Activated CD4-positive, alpha-beta T cell treated with anti-CD3 and anti-CD28 coated beads, Interleukin-2, amount 10 ng/mL, durations not matched to agents 24 days and 14 days (primary cell): ENCODE measurements around the gene KIAA0753. TPM values are rescaled to one million over a fixed set of nuclear protein-coding genes. Genes with fewer than 3 reads are reported as not detected.
"Not testable (repeated sequence)": the region's sequence is repeated elsewhere in the genome, so short reads cannot be mapped to it uniquely, and the experiment has no call there.

ENCODE experiments used
- DNase-seq: peaks from one replicate; pipeline ENCODE4 v3.0.0; 2022
- H3K27ac Mint-ChIP-seq: one replicate; pipeline ENCODE4 v1.8.0; 2022; ENCODE audit warnings: mild to moderate bottlenecking, mixed read lengths
- H3K27me3 Mint-ChIP-seq: one replicate; pipeline ENCODE4 v1.8.0; 2022; ENCODE audit warnings: mixed read lengths
- H3K36me3 Mint-ChIP-seq: one replicate; pipeline ENCODE4 v1.8.0; 2022; ENCODE audit warnings: low read depth, mild to moderate bottlenecking, mixed read lengths
- H3K4me1 Mint-ChIP-seq: one replicate; pipeline ENCODE4 v1.8.0; 2021; ENCODE audit warnings: mixed read lengths
- H3K4me3 Mint-ChIP-seq: one replicate; pipeline ENCODE4 v1.8.0; 2022; ENCODE audit warnings: mild to moderate bottlenecking, moderate library complexity, mixed read lengths
- H3K9me3 Mint-ChIP-seq: one replicate; pipeline ENCODE4 v1.8.0; 2021; ENCODE audit warnings: mixed read lengths
- intact Hi-C: fragments of 100-400 bp; cut with micrococcal nuclease; formaldehyde crosslinking; loops from one replicate; pipeline ENCODE4 v1.15.1; 2023
- total RNA-seq: library from RNA; stranded (reverse); gene quantifications from 2 replicates; pipeline ENCODE4 v1.2.3, GENCODE V29; 2022

Gene KIAA0753
- total RNA-seq, 1 donor from 2014 or later: 23.9 TPM

- intact Hi-C loops: no loop called here
- DNase-seq: no peak
- Mint-ChIP-seq H3K9me3 (no peaks in the 10 kb centered on the region), H3K27me3 (peaks cover 25% of the 10 kb centered on the region), H3K27ac (no peak overlapping the region), H3K4me3 (no peak overlapping the region), H3K36me3 (no peaks in the 10 kb centered on the region), H3K4me1 (peaks cover 6% of the 10 kb centered on the region)
These were observed 36.3 kb upstream of the KIAA0753 start for GRCh38 chr17:6676802-6677157.

- Mint-ChIP-seq H3K4me3 (no peak overlapping the region), H3K27me3 (peaks cover 20% of the 10 kb centered on the region)
- intact Hi-C loops: no loop called here
These were observed 34.8 kb upstream of the KIAA0753 start for GRCh38 chr17:6675201-6675825.

GRCh38 chr17:6674586-6674985, 34.1 kb upstream of the KIAA0753 start:
- no peak overlapping the region for H3K4me3 Mint-ChIP-seq
- no peaks in the 10 kb centered on the region for H3K36me3 Mint-ChIP-seq
- no peak overlapping the region for H3K27ac Mint-ChIP-seq
- peaks cover 6% of the 10 kb centered on the region for H3K4me1 Mint-ChIP-seq
- intact Hi-C loops: no loop called here
- no peak for DNase-seq
- no peaks in the 10 kb centered on the region for H3K9me3 Mint-ChIP-seq
- peaks cover 17% of the 10 kb centered on the region for H3K27me3 Mint-ChIP-seq

More at GRCh38 chr17:6675201-6675825, 34.8 kb upstream of the KIAA0753 start:
- DNase-seq: no peak
- Mint-ChIP-seq H3K36me3 (no peaks in the 10 kb centered on the region), H3K27ac (no peak overlapping the region), H3K4me1 (peaks cover 6% of the 10 kb centered on the region), H3K9me3 (no peaks in the 10 kb centered on the region)

GRCh38 chr17:6671431-6671830, 30.9 kb upstream of the KIAA0753 start:
- Mint-ChIP-seq H3K27ac (no peak overlapping the region), H3K9me3 (no peaks in the 10 kb centered on the region), H3K27me3 (peaks cover 6% of the 10 kb centered on the region), H3K4me1 (peaks cover 7% of the 10 kb centered on the region), H3K4me3 (no peak overlapping the region), H3K36me3 (no peaks in the 10 kb centered on the region)
- intact Hi-C loops: no loop called here
- no peak for DNase-seq

- no peaks in the 10 kb centered on the region for H3K36me3 Mint-ChIP-seq
- intact Hi-C loops: no loop called here
- H3K27ac Mint-ChIP-seq: no peak overlapping the region
- H3K9me3 Mint-ChIP-seq: no peaks in the 10 kb centered on the region
- peaks cover 7% of the 10 kb centered on the region for H3K4me1 Mint-ChIP-seq
- H3K4me3 Mint-ChIP-seq: no peak overlapping the region
- no peak for DNase-seq
- peaks cover 4% of the 10 kb centered on the region for H3K27me3 Mint-ChIP-seq
These were observed 30.5 kb upstream of the KIAA0753 start for GRCh38 chr17:6670999-6671398.

- Mint-ChIP-seq H3K36me3 (no peaks in the 10 kb centered on the region), H3K27me3 (peaks cover 4% of the 10 kb centered on the region), H3K4me3 (no peak overlapping the region), H3K9me3 (no peaks in the 10 kb centered on the region), H3K4me1 (peaks cover 7% of the 10 kb centered on the region), H3K27ac (no peak overlapping the region)
- no peak for DNase-seq
- intact Hi-C loops: no loop called here
These were observed 30.1 kb upstream of the KIAA0753 start for GRCh38 chr17:6670571-6670970.

GRCh38 chr17:6669479-6670212, 29.1 kb upstream of the KIAA0753 start:
- H3K36me3 Mint-ChIP-seq: no peaks in the 10 kb centered on the region
- H3K4me1 Mint-ChIP-seq: peaks cover 7% of the 10 kb centered on the region
- no peak overlapping the region for H3K4me3 Mint-ChIP-seq
- DNase-seq: no peak
- peaks cover 4% of the 10 kb centered on the region for H3K27me3 Mint-ChIP-seq
- no peak overlapping the region for H3K27ac Mint-ChIP-seq
- intact Hi-C loops: loop anchor here (5.0 to 10.0 kb wide), 3 partner anchors 85 to 333 kb away; partner anchors contain the start of genes TEKT1 and XAF1
- no peaks in the 10 kb centered on the region for H3K9me3 Mint-ChIP-seq

GRCh38 chr17:6668727-6669425, 28.4 kb upstream of the KIAA0753 start:
- Mint-ChIP-seq H3K4me3 (no peak overlapping the region), H3K4me1 (peaks cover 7% of the 10 kb centered on the region), H3K36me3 (no peaks in the 10 kb centered on the region), H3K27ac (no peak overlapping the region), H3K9me3 (no peaks in the 10 kb centered on the region), H3K27me3 (peaks cover 7% of the 10 kb centered on the region)
- intact Hi-C loops: loop anchor here (5.0 to 10.0 kb wide), 3 partner anchors 86 to 333 kb away; partner anchors contain the start of genes TEKT1 and XAF1
- DNase-seq: no peak

- Mint-ChIP-seq H3K9me3 (no peaks in the 10 kb centered on the region), H3K27ac (no peak overlapping the region), H3K4me1 (peaks cover 7% of the 10 kb centered on the region), H3K4me3 (no peak overlapping the region), H3K27me3 (peaks cover 7% of the 10 kb centered on the region), H3K36me3 (no peaks in the 10 kb centered on the region)
- DNase-seq: no peak
- intact Hi-C loops: loop anchor here (5.0 to 10.0 kb wide), 3 partner anchors 87 to 334 kb away; partner anchors contain the start of genes TEKT1 and XAF1
These were observed 27.7 kb upstream of the KIAA0753 start for GRCh38 chr17:6668219-6668618.

- no peak overlapping the region for H3K27ac Mint-ChIP-seq
- peaks cover 12% of the 10 kb centered on the region for H3K27me3 Mint-ChIP-seq
- intact Hi-C loops: loop anchor here (5.0 to 10.0 kb wide), 3 partner anchors 87 to 335 kb away; partner anchors contain the start of genes TEKT1 and XAF1
- DNase-seq: no peak
- H3K9me3 Mint-ChIP-seq: no peaks in the 10 kb centered on the region
- peaks cover 2% of the 10 kb centered on the region for H3K36me3 Mint-ChIP-seq
- H3K4me1 Mint-ChIP-seq: peaks cover 7% of the 10 kb centered on the region
- H3K4me3 Mint-ChIP-seq: no peak overlapping the region
These were observed 27.0 kb upstream of the KIAA0753 start for GRCh38 chr17:6667516-6667915.

- H3K9me3 Mint-ChIP-seq: no peaks in the 10 kb centered on the region
- H3K36me3 Mint-ChIP-seq: peaks cover 3% of the 10 kb centered on the region
- H3K27me3 Mint-ChIP-seq: peaks cover 16% of the 10 kb centered on the region
- DNase-seq: no peak
- H3K4me1 Mint-ChIP-seq: peaks cover 10% of the 10 kb centered on the region
- no peak overlapping the region for H3K4me3 Mint-ChIP-seq
- intact Hi-C loops: loop anchor here (5.0 to 10.0 kb wide), 3 partner anchors 88 to 336 kb away; partner anchors contain the start of genes TEKT1 and XAF1
- no peak overlapping the region for H3K27ac Mint-ChIP-seq
These were observed 26.0 kb upstream of the KIAA0753 start for GRCh38 chr17:6666557-6666956.

- no peak overlapping the region for H3K27ac Mint-ChIP-seq
- H3K27me3 Mint-ChIP-seq: peaks cover 18% of the 10 kb centered on the region
- no peaks in the 10 kb centered on the region for H3K9me3 Mint-ChIP-seq
- peak; percentile 84 for DNase-seq
- peaks cover 3% of the 10 kb centered on the region for H3K36me3 Mint-ChIP-seq
- intact Hi-C loops: loop anchor here (5.0 to 10.0 kb wide), 3 partner anchors 89 to 336 kb away; partner anchors contain the start of genes TEKT1 and XAF1
- peaks cover 14% of the 10 kb centered on the region for H3K4me1 Mint-ChIP-seq
- H3K4me3 Mint-ChIP-seq: no peak overlapping the region
These were observed 25.6 kb upstream of the KIAA0753 start for GRCh38 chr17:6666077-6666521.

- not testable (repeated sequence) for H3K27ac Mint-ChIP-seq, H3K36me3 Mint-ChIP-seq, H3K9me3 Mint-ChIP-seq, DNase-seq, H3K4me3 Mint-ChIP-seq
- intact Hi-C loops: loop anchor here (10.0 kb wide), 1 partner anchor 92 kb away; the partner anchor contains the start of gene XAF1
- Mint-ChIP-seq H3K4me1 (peaks cover 30% of the 10 kb centered on the region), H3K27me3 (peaks cover 27% of the 10 kb centered on the region)
These were observed 22.7 kb upstream of the KIAA0753 start for GRCh38 chr17:6663200-6663599.
